HG02852 (cell line): ENCODE results near the gene HHIP.

Experiments used
- ATAC-seq: cut with Tn5 transposase; IDR thresholded peaks from one replicate; pipeline ENCODE4 v1.9.1; 2021; ENCODE audit warnings: mild to moderate bottlenecking, moderate library complexity; ENCODE audit not compliant: unreplicated experiment

Gene HHIP

DNA sequence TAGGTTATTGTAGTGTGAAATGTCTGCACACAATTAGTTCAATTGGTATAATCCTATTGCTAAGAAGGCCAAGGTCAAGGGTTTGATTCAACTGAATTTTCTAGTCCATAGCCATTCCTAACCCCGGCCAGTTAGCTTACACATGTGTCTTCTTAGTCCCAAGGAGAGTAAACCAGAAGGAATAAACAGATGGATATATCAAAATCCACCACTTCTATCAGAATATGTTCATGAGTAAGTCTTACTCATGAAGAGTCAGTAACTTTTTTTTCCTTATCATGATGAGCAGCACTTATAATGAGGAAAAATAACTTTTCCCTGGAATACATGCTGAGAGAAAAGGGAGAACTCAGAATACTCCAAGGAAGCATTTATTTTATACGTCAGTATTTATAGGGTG is 9.5 kb downstream of the HHIP start:
- no peak for ATAC-seq

DNA sequence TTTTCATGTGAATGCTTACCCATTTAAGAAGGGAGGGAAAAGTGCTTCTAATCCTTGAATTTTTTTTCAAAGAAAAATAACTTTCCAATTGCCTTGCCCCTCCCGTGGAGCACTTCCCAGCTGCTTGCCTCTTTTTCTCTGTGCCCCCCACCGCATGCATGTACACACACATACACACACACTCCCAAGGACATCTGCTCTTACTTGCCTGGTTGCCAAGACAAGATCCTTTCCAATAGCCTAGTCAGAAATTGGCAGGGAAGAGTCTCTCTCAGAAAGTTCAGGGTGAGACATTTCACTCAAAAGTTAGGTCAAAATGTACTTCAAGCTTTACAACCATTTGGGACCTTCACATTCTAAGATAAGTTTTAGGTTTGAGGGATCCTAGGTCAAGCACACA is 10.9 kb downstream of the HHIP start:
- no peak for ATAC-seq

DNA sequence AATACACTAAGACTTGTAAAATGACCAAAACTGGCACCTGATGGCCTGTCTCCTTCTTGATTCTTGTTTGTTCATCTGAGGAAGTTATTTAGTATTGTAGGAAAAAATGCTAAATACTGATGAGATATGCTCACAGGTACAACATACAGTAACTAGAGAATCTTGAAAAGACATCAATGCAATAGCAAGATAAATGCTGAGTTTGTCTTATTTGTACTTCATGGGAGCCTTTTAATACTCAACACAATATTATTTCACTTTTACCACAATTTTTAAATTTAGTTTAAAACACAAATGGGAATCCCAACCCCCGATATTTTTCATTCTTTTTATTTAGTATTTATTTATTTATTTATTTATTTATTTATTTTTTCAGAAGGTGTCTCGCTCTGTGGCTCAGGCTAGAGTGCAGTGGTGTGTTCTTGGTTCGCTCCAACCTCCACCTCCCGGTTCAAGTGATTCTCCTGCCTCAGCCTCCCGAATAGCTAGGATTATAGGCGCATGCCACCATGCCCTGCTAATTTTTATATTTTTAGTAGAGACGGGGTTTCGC is 12.1 kb downstream of the HHIP start:
- ATAC-seq: no peak

DNA sequence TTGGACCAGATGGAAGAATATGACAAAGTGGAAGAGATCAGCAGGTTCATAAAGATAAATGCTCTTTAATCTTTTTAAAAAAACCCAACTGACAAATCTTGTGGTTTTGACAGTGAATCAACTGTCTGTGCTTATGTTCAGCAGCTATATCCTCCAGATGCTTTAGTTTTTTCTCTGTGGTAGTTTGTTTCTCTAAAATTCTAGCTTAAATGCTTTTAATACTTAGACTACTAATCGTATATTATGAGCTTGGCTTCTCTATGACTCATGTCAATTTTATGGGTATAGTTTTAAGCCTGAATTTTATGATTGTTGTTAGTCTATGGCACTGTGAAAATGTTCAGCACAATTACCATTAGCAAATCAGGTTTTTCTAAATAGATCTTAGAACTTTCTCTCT is 12.9 kb downstream of the HHIP start:
- ATAC-seq: no peak

DNA sequence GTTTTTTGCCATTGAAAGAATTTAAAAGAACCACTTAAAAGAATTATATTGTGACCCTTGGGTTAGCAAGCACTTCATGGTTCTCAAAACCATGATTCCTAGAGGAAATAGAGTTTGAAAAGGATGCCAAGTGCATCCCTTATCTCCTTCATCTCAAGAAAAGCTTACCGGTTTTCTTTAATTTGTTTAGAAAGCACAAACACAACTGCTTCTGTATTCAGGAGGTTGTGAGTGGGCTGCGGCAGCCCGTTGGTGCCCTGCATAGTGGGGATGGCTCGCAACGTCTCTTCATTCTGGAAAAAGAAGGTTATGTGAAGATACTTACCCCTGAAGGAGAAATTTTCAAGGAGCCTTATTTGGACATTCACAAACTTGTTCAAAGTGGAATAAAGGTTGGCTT is 13.5 kb downstream of the HHIP start:
- ATAC-seq: no peak

DNA sequence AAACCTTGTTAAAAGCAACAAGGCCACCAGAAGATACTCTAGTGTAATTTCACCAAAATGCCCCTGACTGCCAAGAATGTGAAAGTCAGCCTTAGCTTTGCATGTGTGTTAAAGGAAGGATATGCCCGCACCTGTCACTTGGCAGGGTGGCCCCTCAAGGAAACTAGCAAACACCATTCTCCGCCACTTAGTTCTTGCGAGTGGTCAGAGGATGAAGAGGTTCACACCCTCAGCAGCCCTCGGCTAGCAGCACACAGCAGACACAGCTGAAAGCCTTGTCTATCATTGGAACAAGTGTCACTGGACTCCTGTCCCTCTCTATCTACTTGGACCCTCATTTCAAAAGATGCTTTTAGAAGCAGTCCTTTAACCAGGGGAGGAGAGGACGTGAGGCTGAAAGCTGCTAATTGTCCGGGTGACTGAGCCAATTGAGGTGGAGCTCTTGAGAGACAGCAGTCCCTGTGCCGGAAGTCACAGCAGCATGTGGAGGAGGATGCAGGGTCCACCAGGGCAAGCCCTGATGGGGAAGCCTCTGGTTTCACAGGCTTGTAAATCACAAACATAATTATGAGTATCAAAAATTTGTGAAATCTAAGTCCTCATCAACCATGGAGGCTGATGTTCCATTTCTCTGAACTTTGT is 18.0 kb downstream of the HHIP start:
- ATAC-seq: no peak

DNA sequence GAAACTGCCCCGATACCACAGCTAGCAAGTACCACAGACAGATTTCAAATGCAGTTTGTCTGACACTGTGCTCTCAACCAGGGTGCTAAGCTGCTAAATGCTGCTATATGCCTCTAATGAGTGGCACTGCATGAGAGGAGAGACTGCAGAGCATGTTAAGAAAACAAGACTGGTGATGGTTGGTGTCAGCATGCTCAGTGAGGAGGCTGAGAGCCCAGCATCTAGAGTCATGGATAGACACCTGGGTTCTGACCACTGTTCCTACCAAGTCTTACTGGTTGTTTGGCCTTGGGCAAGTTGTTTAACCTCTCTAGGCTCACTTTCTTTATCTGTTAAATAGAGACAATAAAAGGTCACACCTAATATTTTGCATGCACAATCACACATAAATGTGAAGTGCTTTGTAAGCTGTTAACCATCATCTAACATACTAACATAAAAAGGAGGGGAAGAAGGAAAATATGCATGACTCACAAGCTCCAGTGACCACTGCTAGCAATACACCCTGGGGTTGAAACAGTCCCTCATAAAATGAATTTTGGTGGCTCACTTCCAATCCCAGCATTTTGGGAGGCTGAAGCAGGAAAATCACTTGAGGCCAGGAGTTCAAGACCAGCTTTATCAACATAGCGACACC is 20.7 kb downstream of the HHIP start:
- no peak for ATAC-seq

DNA sequence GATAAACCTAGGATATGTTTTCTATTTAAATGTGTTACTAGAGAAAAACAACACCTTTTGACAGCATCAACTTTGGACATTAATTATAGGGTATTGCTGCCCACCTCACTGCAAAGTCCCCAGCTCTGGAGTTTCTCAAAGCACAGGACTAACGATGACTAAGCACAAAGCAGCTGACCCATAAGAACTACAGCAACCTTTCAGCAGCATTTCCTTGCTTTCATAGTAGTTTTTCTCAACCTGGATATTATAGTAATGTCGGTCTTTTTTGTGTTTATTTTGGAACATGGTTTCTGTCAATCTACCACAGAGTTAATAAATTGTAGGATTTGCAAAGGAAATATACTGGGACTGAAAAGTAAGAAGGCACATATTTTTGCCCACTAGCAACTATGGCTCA is 21.5 kb downstream of the HHIP start:
- ATAC-seq: no peak

DNA sequence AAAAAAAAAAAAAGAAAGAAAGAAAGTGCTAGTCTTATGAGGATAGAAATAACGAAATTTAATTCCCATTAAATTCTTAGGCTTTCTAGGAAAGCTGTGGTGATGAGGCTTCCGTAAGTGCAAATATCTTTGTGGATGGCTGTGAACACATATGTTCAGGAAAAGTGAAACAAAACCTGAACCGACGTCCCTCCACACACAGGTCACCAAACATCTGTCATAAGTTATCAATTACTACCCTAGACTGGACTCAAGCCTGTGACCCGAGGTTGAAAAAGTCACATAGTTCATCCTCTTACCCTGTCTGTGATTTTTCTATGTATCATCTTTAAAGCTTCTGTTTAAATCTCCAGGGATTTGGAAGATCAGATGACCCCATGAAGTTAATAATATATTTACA is 24.8 kb downstream of the HHIP start:
- no peak for ATAC-seq

DNA sequence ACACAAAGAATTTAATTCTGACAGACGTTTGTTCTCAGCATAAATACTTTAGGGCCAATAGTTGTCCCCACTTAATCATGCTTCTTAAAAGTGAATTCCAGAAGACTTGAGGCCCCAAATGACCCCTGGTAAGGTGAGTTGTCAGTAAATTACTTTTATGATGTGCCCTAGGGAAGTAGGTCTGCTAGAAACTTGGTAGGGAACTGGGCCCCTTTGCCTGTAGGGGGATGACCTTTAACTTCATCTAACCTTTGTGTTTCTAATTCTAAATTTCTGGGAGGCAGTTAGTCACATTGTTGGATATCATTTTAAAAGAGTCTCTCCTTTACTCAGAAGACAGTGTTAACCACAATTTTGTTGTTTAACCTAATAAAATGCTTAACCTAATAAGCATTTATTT is 28.8 kb downstream of the HHIP start:
- no peak for ATAC-seq

DNA sequence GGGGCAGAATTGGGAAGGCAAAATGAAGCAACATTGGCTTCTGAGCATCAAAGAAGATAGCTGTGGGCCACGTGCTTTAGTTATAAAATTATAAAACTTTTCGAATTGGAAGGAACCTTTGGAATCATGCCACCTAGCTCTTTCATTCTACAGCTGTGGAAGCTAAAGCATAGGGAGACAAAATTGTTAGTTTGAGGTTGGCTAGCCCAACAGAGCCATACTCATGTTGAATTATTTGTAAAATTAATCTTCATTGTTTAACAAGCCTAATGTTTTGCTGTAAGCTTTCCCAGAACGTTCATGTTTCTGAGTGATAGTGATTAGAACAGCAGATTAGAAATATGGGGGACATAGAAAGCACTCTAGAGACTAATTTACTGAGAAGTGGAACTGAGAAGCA is 35.9 kb downstream of the HHIP start:
- ATAC-seq: no peak

DNA sequence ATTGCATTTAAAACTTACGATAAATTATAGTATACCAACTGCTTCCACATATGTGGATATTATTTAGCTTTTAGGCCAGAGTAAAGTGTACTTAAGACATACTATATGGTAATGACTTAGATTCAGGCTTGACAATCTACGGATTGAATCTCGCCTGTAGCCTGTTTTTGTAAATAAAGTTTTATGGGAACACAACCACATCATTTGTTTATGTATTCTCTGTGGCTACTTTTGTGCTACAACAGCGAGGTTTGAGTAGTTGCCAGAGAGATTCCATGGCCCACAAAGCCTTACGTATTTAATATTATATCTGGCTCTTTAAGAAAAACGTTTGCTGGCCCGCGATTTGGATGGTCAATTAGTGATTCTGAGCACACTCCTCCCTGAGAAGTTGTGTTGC is 37.6 kb downstream of the HHIP start:
- ATAC-seq: no peak

DNA sequence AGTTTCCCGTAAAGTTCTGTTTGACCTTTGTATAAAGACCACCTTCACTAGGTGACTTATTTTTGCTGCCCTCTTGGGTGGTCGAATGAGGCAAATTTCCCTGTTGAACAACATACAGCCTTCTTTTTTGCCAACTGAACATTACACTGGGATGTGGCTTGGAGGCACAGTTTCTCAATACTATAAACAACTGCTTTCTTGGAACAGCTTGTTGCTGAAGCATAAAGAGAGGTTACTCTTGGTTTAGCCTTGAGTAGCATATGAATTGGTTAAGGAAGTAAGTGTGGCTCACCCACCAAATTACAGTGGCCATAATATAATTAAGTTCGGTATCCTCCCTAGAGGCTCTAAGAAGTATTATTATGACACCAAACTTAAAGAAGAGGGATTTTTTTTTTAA is 40.0 kb downstream of the HHIP start:
- ATAC-seq: no peak

DNA sequence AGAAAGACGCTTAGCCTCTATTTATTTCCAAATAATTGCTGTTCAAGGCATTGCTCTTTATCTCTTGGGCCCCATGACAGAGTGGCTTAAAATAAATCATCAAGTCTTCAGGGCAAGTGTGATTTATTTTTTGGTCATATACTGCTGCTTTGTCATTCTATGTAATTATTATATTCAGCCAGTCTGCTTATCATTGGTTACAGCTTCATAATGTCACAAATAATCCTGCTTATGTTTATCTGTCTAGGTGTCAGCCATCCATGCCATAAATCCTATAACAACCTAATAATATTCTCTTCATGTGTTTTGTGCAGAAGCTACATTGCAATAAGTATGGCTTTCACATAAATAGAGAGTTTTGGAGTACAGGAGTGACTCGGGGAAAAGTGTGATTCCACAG is 41.0 kb downstream of the HHIP start:
- no peak for ATAC-seq

DNA sequence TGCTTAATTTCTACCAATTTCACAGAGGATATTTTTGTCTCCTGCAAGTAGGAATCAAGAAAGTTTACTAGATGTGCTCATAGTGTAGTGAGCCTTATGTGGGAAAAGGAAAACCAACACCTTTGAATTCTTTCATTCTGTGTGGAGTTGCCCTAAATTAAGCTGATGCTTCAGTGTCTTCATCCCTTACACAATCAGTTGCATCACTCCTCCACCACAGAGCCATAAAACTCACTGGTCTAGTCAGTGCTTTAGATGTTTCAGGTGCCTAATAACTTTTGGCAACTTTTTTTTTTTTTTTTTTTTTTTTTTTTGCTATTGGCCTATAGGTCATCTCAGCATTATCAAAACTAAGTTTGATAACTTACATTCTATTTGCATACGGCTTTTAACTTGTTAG is 41.5 kb downstream of the HHIP start:
- ATAC-seq: no peak

DNA sequence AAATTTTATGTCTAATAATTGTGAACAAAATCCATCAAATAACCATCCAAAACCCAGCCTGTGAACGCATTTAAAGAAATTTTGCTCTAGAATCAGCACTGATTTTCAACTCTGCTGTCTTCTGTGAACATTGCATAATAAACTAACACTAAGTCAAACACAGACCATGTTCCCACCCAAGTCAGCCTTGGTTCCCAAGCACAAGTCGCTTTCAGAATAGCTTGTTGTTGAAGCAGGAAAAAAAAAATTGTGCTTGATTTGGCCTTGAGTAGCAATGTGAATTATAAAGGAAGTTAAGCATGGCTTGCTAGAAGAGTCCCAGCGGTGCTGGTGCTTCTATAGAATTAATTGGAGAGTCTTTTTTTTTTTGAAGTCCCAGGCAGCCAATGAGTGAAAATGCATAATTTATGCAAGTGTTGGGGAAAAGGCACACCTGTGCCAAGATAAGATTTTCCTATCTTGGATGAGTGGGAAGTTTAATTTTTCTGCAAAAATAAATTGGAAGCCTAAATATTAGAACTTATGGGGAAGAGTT is 42.1 kb downstream of the HHIP start:
- no peak for ATAC-seq

DNA sequence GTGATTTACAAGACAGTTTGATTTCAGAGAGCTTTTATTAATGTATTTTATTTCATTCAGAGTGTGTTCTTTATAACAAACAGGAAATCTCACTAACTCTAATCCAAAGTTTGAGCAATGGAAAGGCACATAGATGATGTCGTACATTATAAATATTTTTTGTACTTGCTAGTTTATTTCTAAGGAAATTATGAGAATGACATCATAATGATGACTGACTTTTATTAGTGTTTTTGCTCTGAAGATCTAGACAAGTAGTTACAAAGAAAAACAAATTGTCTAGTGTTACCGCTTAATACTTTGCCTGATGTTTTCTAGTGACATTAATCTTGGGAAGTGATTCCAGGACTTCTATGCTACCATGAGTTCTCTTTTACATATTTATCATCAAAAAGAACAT is 43.2 kb downstream of the HHIP start:
- ATAC-seq: no peak

DNA sequence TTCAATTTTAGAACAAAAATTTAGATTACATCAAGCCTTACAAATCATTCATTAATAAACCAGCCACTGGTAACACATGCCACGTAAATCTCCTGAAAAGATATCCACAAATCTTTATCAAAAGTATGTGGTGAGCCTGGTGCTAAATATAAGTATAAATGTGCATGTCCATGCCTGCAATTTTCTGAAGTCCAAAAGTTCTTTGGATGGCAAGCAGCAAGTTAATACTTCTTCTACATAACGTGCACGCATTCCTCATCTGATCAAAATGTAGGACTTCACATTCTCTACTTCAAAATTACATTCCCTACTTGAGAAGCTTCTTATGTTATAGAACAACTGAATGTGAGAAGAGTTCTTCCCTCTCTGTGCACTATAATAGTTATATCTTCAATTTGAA is 49.8 kb downstream of the HHIP start:
- no peak for ATAC-seq

DNA sequence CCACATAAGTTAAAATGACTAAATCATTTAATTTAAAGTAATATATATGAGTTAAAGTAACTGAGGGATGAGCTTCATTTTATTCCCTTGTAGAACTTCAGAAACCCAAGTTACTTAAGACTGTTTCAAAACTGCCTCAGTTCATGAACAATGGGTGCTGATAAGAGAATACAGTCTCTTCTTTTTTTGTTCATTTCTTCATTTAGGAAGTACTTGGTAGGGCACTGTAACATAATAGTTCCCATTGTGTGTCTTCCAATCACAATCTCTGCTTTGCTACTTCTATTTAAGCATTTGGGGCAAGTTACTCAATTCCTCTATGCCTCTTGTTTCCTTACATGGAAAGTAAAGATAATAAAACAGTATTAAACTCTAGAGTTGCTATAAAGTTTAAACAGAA is 50.4 kb downstream of the HHIP start:
- ATAC-seq: no peak

DNA sequence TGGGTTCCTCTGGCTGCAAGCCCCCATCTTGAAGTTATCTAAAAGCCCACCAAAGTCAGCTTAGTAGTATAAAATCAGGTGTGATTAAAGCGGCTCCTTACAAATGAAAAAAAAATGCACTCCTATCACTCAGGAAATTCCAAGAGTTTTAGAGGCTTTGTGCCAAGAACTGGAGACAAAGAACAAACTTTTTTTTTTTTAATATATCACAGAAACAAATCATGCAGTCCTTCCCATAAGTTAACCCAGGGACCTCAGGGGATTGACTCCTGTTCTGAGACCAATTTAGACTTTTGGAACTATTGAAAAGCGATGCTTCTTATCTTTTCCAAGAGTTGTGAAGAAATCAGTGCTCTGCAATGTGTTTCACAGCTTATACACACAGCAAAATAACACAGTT is 53.6 kb downstream of the HHIP start:
- no peak for ATAC-seq

DNA sequence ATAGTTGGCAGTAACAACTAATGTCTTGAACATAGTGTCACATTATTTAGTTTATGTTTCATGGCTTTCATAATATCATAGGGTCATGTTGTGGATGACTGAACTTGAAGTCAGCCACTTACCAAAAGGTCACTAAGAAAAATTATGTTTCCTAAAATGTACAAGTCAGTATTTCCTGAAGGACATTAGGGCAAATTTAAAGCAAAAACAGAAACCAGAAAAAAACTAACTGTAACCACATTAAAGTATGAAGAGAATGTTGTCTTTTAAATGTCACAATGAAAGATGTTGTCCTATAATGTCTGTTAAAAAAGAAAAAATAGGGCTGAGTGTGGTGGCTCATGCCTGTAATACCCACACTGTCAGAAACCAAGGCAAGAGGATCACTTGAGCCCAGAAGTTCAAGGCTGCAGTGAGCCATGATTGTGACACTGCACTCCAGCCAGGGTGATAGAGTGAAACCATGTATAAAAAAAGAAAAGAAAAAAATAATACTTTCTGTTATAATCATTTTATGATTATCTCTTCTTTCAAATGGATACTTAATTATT is 55.8 kb downstream of the HHIP start:
- no peak for ATAC-seq

DNA sequence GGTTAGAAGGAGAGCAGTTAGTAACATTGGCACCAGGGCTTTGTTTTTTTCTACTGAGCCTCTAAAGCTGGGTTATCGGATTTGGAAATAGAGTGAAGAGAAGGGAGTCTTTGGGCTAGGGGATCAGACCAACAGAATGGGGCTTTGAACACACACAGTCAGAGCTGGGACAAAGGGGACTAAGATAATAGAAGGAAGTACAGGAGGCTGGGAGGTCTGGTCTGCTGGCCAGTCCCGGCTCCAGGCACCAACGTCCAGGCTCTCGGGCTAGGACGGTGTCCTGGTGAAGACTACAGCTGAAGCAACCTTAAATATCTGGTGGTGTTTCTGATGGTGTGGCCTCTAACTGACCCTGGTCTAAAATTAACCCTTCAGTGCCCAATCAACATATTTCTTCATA is 57.5 kb downstream of the HHIP start:
- no peak for ATAC-seq
